Large intestine (tissue), 3 donors: Measurements from ENCODE around the gene ATP13A1. TPM values are rescaled to one million over a fixed set of nuclear protein-coding genes. Genes with fewer than 3 reads are reported as not detected.
"Not testable (repeated sequence)": the region's sequence is repeated elsewhere in the genome, so short reads cannot be mapped to it uniquely, and the experiment has no call there.

Experiments
- DNase-seq, 2 donors: peaks; one replicate each; pipeline versions ENCODE4 v3.0.0 to v3.0.0-alpha.2; 2013
- H3K27ac ChIP-seq: one replicate; pipeline ENCODE4 v1.5.1; 2013; ENCODE audit warnings: low read length
- H3K27me3 ChIP-seq: 2 replicates; pipeline ENCODE4 v1.6.1; 2013; ENCODE audit warnings: low read length; ENCODE audit not compliant: control insufficient read depth, insufficient read depth
- H3K36me3 ChIP-seq: 2 replicates; pipeline ENCODE4 v1.6.1; 2013; ENCODE audit warnings: low read length; ENCODE audit not compliant: control insufficient read depth, insufficient read depth
- H3K4me1 ChIP-seq: one replicate; pipeline ENCODE4 v1.6.1; 2013; ENCODE audit warnings: low read length; ENCODE audit not compliant: control insufficient read depth, insufficient read depth
- H3K4me3 ChIP-seq: one replicate; pipeline ENCODE4 v1.5.1; 2013; ENCODE audit warnings: low read length
- H3K9me3 ChIP-seq: one replicate; pipeline ENCODE4 v1.6.1; 2013; ENCODE audit warnings: mild to moderate bottlenecking, low read depth, low read length, moderate library complexity; ENCODE audit not compliant: control insufficient read depth
- WGBS: methylation state at CpG from one replicate; pipeline ENCODE4 v1.1.5; 2013; ENCODE audit warnings: low lambda C conversion rate; ENCODE audit not compliant: insufficient coverage; 5-methylcytosine and 5-hydroxymethylcytosine counted together
- polyA plus RNA-seq: library from polyadenylated mRNA; unstranded; fragments of 120-200 nt; gene quantifications from one replicate; pipeline ENCODE4 v1.2.1, GENCODE V29; 2013

The ATP13A1 gene
- polyA plus RNA-seq, 1 donor = 54.1 TPM

GRCh38 chr19:19600793-19601330 lies 62.6 kb downstream of the ATP13A1 start:
- no CpG with 5 or more reads among the region's 1 CpG for WGBS
- no peaks in the 10 kb centered on the region for H3K27me3 ChIP-seq
- no peak for DNase-seq
- H3K4me1 ChIP-seq = no peaks in the 10 kb centered on the region
- H3K36me3 ChIP-seq = no peaks in the 10 kb centered on the region
- no peaks in the 10 kb centered on the region for H3K9me3 ChIP-seq
- H3K27ac ChIP-seq = no peak overlapping the region
- H3K4me3 ChIP-seq = no peak overlapping the region

DNA sequence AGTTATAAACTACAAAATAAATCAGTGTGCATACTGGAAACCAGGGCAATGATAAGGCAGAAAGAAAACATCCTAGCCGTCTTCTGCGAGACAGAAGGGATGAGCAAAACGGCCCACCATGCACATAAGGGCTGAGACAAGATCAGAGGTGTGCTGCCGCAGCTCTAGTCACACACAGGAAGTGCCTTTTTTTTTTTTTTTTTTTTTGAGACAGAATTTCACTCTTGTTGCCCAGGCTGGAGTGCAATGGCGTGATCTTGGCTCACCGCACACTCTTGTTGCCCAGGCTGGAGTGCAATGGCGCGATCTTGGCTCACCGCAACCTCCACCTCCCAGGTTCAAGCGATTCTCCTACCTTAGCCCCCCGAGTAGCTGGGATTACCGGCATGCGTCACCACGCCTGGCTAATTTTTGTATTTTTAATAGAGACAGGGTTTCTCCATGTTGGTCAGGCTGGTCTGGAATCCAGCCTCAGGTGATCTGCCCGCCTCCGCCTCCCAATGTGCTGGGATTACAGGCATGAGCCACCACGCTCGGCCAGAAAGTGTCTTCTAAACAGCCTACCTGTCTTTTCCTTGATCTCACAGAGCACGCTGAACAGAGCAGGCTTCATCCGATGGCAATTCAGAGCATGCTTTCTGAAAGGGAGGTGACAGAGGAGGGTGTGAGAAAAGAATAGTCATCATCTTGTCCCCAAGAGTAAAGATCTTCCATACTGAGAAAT lies 64.6 kb downstream of the ATP13A1 start:
- H3K27me3 ChIP-seq, DNase-seq, H3K4me1 ChIP-seq, H3K36me3 ChIP-seq, H3K9me3 ChIP-seq, H3K27ac ChIP-seq, H3K4me3 ChIP-seq: not testable (repeated sequence)
- no CpG with 5 or more reads among the region's 20 CpGs for WGBS

DNA sequence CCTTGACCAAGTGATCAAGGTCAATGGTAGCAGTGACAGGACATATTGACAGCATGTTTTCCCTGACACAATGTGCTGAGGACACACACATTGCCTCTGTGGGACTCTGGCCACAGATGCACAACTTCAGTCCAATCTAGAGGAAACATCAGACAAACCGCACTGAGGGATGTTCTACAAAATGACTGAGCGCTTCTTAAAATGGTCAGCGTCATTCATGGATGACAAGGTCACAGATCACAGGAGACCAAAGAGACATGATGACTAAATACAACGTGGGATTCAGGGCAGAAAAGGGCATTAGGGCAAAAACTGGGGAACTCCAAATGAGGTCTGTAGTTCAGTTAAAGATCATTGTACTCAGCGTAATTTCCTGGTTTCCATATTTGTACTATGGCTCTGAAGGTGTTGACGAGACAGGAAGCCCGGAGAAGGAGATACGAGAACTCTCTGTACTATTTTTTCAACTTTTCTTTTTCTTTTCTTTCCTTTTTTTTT lies 65.6 kb downstream of the ATP13A1 start:
- 46% methylated on average over 2 of the region's 8 CpGs for WGBS
- Histone ChIP-seq H3K4me3 (no peak overlapping the region), H3K27me3 (no peaks in the 10 kb centered on the region), H3K4me1 (no peaks in the 10 kb centered on the region), H3K36me3 (no peaks in the 10 kb centered on the region), H3K27ac (no peak overlapping the region), H3K9me3 (no peaks in the 10 kb centered on the region)
- DNase-seq = no peak

Other genes starting within 250 kb of the ATP13A1 start
- gene TSSK6, start 148.1 kb downstream of the ATP13A1 start, polyA plus RNA-seq = 1.2 TPM
- 219 TPM for gene NDUFA13, start 147.5 kb downstream of the ATP13A1 start, polyA plus RNA-seq
- gene YJEFN3, start 134.8 kb downstream of the ATP13A1 start, polyA plus RNA-seq = 9.5 TPM
- 0.09 TPM for gene CILP2, start 125.4 kb downstream of the ATP13A1 start, polyA plus RNA-seq
- 2.3 TPM for gene PBX4, start 45.0 kb downstream of the ATP13A1 start, polyA plus RNA-seq
- gene LPAR2, start 35.5 kb downstream of the ATP13A1 start, polyA plus RNA-seq = 11.9 TPM
- gene GMIP, start 20.0 kb downstream of the ATP13A1 start, polyA plus RNA-seq = 7.7 TPM
- gene ZNF101, start 5.2 kb upstream of the ATP13A1 start, polyA plus RNA-seq = 9.1 TPM
- gene ZNF14, start 69.4 kb upstream of the ATP13A1 start, polyA plus RNA-seq = 8.1 TPM
- gene ZNF506, start 158.1 kb upstream of the ATP13A1 start, polyA plus RNA-seq = 27.1 TPM
- 15.6 TPM for gene ZNF253, start 202.2 kb upstream of the ATP13A1 start, polyA plus RNA-seq
- gene ZNF93, start 237.3 kb upstream of the ATP13A1 start, polyA plus RNA-seq = 6.8 TPM